Suppressor macrophage (primary cell): ENCODE results near the gene OIP5.
"Not testable (repeated sequence)": the region's sequence is repeated elsewhere in the genome, so short reads cannot be mapped to it uniquely, and the experiment has no call there.

Experiments used
- DNase-seq, 4 experiments: peaks; one replicate each; pipeline ENCODE4 v3.0.0-alpha.2; 2020 to 2022

OIP5 gene

DNA sequence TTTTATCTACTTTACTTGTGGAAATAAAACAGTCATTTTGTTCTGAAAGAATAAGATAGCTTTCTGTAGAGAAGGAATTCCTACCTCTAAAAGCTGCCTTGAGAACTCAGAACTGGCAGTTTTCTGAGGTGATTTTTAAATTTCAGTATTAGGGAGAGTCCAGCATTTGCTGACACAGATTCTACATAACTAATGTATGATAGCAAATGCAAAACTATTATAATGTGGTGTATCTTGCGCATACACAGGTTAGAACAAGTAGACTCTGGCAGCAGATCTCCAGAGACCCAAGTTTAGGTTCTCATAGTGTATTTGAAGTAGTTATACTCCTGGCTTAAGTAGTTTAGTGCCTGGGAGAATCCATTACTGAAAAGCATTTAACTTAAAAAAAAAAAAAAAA, 30.8 kb downstream of the OIP5 start:
- DNase-seq = no peak

DNA sequence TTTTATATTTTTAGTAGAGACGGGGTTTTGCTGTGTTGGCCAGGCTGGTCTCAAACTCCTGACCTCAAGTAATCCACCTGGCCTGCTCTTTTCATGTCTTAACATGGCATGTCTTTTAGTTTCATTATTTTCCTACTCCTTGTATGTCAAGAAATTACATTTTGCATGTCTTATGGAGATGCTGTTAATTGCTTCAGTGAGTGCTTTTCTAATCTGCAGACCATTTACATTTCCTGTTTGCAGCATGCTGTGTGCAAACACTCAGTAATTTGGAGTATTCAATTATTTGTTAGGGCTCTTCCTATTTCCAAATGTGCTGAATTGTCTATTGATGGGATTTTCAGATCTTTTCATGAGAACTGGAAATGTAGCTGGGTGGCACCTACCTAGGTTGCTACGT, 31.3 kb downstream of the OIP5 start:
- DNase-seq = not testable (repeated sequence)

DNA sequence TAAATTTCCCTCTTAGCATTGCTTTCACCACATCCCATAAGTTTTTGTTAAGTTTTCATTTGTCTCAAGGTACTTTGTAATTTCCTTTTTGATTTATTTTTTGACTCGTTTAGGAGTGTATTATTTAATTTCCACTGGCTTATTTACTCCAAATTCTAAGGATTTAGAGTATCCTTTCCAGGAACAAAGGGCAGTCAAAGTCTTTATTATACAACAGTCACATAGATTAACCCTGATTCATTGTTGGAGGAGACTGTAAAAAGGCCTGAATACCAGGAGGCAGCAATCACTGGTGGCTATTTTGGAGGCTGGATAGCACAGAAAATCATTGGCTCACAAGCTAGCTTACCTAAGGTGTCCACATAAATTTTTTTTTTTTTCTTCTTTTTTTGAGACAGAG, 39.9 kb downstream of the OIP5 start:
- DNase-seq = no peak

DNA sequence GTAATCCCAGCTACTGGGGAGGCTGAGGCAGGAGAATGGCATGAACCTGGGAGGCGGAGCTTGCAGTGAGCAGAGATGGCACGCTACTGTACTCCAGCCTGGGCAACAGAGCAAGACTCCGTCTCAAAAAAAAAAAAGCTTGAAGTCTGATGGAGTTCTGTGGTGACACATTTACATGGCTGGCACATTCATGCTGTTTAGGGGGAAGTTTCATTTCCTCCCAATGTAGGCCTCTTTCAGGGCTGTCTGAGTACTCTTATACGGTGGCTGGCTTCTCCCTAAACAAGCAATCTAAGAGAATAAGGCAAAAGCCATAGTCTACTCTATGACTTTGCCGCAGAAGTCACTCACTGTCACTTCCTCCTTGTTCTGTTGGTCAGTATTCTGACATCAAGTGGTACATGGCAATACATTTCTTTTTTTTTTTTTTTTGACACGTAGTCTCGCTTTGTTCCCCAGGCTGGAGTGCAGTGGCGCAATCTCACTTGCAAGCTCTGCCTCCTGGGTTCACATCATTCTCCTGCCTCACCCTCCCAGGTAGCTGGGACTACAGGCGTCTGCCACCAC, 41.2 kb downstream of the OIP5 start:
- DNase-seq = peak; percentile 74 to 90 (median 80)

DNA sequence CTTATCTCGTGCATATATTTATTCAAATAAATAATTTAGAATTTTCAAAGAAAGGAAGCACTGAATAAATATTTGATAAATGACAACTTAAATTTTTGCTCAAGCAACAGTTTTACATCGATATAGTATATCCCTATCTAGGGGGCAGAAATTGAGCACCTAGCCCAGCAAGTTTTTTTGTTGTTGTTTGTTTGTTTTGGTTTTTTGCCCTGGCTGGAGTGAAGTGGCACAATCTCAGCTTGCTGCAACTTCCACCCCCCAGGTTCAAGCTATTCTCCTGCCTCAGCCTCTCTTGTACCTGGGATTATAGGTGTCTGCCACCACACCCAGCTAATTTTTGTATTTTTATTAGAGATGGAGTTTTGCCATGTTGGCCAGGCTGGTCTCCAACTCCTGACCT, 42.4 kb downstream of the OIP5 start:
- DNase-seq = no peak

DNA sequence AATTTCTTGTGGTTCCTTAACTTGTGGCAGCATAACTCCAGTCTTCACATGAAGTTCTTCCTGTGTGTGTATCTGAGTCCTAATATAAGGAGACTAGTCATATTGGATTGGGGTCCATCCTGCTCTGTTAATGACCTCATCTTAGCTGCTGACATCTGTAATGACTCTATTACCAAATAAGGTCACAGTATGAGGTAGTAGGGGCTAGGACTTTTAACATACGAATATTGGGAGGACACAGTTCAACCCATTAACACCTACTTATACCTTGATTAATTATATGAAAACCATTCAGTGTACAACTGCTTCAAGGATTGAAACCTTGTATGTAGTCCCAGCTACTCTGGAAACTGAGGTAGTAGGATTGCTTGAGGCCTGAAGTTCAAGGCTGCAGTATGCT, 43.9 kb downstream of the OIP5 start:
- no peak for DNase-seq

DNA sequence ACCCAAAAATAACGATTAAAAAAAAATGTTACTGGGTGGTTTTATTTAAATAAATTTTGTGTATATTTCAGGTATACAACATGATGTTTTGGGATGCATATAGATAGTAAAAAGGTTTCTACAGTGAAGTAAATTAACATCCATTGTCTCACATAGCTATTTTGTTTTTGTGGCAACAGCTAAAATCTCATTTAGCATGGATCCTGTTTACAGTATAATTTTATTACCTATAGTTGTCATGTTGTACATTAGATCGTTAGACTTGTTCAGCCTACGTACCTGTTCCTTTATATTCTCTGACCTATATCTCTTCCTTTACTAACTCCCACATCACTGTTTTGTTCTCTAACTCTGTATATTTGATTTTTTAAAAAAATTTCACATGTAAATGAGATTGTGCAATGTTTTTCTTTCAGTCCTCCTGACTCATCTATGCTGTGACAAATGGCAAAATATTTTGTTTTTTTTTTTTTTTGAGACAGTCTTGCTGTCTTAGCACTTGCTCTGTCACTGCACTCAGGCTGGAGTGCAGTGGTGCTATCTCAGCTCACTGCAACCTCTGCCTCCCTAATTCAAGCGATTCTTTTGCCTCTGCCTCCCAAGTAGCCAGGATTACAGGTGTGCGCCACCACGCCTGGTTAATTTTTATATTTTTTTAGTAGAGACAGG, 45.6 kb downstream of the OIP5 start:
- DNase-seq = peak in 3 of 4 experiments; percentile 9 to 74 (median 66)

DNA sequence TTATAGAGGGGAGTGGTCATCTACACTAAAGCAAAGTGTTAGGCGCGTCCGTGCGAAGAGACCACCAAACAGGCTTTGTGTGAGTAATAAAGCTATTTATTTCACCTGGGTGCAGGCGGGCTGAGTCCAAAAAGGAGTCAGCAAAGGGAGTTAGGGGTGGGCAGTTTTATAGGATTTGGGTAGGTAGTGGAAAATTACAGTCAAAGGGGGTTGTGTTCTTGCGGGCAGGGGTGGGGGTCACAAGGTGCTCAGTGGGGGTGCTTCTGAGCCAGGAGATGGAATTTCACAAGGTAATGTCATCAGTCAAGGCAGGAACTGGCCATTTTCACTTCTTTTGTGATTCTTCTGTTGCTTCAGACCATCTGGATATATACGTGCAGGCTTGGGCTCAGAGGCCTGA, 47.1 kb downstream of the OIP5 start:
- DNase-seq = no peak

DNA sequence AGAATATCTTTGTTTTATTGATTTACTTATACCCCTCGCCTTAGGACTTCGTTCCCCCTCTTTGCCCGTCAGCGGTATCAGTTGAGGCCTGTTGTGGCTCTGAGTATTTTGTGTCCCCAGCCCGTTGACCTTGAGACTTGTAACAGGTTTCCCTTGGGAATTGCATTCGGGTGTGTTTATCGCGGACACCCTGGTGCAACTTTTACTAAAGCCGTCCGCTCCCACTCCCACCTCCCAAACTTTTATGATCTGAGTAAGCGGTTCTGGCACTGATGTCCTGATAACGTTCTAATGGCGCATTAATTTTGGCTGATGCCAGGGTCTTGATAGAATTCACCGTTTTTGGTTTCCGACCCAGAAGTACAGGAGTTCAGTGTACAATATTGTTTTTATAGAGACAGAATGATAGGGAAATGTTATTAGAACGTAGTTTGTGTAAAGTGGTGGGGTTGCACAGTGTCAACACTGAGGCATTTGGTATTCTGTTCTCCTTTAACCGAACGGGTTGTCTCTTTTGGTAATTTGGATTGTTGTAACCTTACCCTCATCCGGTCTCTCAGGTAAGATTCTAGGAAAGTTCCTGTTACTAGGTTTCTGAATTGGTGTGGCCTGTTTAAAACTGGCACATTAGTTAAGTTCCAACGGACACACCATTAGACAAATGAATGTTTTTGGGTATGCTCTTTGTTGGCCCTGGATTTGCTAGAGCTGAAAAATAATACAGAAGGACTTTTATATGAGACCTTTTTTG, 47.8 kb downstream of the OIP5 start:
- DNase-seq = peak in 3 of 4 experiments; percentile 19 to 25 (median 23)

DNA sequence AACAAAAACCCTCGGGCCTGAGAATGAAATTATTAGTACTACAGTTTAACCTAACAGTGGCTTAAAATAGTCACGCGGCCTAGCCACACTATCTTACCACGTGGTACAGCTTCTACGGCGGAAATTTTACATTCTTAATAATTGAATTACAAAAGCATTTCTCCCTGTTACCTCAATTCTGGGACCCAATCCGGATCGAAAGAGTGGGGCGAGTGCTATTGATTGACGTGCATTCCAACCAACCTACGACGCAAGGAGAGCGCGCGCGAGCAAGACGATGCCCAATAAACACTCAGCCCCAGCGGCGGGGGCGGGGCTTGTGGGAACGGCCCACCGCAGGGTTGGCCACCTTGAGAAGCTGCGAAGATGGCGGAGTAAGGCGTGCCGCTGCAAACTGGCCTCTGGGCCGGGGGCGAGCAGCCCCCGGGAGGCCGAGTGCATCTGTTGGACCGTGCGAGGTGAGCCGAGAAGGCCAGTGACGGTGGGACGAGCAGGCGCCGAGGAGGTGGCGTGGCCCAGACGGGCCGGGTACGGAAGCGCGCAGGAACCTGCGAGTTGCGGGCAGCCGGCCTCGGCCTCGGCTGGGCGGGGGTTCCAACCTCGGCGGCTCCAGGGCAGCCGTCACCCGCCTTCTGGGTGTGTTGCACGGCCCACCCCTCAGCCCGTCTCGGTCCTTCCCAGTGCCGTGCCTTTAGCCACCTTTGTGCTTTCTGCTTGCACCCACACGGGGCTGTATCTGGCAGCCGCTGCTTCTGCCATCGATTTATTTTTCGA, 48.6 kb downstream of the OIP5 start:
- peak; percentile 99 to 100 (median 100) for DNase-seq

DNA sequence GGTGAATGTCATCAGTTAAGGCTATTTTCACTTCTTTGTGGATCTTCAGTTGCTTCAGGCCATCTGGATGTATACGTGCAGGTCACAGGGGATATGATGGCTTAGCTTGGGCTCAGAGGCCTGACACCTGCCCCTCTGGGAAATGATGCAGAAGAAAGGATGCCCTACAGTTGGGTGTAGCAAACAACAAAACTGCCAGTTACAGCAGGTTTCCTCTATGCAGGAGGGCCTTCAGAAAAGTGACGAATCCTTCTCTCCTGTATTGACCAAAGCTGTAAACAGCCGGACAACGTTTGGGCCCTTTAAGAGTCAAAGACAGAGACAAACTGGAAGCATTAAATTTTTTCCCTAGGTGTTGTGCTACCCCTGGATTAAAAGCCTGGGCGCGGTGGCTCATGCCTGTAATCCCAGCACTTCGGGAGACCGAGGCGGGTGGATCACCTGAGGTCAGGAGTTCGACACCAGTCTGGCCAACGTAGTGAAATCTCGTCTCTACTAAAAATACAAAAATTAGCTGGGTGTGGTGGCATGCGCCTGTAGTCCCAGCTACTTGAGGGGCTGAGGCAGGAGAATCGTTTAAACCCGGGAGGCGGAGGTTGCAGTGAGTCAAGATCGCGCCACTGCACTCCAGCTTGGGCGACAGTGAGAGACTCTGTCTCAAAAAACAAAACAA, 49.3 kb downstream of the OIP5 start:
- not testable (repeated sequence) for DNase-seq

DNA sequence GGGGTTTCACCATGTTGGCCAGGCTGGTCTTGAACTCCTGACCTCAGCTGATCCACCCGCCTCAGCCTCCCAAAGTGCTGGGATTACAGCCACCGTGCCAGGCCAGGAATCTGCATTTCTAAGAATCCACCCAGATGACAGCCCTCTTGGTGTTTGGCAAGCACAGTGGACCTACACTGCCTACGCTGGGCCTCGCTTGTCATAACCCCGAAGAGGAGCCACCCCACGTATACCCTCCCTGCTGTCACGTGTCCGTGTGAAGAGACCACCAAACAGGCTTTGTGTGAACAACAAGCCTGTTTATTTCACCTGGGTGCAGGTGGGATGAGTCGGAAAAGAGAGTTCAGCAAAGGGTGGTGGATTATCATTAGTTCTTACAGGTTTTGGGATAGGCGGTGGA, 50.0 kb downstream of the OIP5 start:
- DNase-seq = not testable (repeated sequence)

DNA sequence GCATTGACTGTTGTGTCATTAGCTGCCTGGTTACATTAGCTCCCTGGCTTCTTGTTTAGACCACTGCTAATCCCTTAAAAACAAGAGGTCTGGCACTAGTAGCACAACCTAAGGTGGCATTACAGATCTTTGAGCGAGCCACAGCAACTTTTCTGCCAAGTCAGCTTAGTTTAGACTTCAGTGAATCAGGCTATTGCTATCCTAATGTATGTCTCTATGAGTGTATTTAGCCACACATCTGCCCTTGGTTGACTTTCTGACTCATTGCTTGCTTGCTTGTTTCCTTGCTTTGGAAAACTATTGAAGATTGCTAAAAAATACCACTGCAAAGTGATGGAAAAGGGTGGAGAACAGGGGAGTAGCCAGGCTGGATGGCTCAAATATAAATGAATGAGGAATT, 51.2 kb downstream of the OIP5 start:
- DNase-seq = no peak

DNA sequence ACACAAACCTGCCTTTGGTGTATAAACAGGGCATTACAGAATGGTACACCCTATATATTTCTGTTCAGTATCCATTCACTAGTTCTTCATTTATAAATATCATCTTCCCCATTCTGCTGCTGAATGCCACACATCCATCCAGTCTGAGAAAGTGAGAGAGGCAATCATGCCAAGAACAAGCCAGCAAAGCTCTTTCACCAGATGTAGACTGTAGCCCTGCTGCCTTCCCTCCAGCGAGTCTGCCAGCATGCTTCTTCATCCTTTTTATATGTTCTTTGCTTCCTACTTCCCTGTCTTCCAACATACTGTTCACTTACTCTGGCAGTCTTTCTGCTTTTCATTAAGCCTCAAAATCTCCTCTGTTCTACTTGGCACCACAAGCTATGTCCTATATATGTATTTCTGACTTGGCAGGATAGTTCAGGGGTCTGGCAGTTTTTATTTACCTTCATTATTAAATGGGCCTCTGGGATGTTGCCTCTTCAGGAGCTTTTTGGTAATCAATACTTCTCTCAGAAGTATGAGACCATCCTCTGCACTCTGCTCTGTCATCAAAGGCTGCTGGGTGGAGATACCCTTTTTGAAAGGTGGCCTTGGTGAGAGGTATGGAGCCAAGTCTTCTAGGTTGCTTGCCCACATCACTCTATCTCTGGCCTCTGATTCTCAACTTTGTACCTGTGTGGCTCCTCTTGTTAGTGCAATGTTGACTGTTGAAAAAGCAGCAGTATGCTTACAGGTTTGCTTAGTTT, 52.7 kb downstream of the OIP5 start:
- no peak for DNase-seq

DNA sequence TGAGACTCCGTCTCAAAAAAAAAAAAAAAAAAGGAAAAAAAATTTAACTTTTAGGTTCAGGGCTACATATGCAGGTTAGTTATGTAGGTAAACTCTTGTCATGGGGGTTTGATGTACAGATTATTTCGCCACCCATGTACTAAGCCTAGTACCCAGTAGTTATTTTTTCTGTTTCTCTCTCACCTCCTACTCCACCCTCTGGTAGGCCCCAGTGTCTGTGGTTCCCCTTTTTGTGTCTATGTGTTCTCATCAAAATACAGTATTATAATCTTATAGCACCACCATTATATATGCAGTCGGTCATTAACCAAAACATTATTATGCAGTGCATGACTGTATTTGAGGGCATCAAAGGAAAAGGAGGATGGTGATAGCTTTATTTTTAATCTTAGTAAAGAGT, 54.1 kb downstream of the OIP5 start:
- DNase-seq = peak in 3 of 4 experiments; percentile 13 to 16 (median 14)

DNA sequence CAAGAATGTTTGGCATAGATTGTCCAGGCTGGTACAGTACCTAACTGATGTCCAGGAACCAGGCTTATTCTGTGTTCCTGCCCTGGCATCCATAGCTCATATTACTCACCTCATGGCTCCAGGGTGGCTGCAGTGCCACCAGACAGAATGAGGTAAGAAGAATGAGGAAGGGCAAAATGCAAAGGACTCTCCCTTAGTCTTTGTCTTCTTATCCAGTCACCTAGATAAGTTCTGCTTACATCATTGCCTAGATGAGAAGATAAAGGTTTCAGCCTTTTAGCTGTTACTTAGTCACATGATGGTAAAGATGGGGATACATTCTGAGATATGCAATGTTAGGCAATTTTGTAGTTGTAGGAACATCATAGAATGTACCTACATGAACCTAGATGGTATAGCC, 55.6 kb downstream of the OIP5 start:
- DNase-seq = no peak

DNA sequence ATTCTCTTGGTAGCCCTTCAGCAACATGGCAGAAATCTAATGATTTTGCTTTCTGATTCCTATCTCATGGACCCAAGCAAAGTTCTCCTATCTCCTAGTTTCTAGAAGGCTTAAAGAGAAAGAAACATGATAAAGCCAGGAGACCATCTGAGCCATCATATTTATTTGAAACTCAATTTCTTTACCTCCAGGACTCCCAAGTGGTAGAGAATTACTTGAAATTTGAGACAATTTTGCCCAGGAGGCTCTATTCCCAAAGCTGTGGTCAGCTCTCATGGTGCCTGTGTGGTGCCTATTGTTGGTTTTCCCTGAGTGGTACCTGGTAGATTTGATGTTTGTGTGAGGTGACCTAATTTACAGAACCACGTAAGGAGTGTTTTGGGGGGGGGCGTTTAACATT, 62.5 kb downstream of the OIP5 start:
- DNase-seq = no peak

DNA sequence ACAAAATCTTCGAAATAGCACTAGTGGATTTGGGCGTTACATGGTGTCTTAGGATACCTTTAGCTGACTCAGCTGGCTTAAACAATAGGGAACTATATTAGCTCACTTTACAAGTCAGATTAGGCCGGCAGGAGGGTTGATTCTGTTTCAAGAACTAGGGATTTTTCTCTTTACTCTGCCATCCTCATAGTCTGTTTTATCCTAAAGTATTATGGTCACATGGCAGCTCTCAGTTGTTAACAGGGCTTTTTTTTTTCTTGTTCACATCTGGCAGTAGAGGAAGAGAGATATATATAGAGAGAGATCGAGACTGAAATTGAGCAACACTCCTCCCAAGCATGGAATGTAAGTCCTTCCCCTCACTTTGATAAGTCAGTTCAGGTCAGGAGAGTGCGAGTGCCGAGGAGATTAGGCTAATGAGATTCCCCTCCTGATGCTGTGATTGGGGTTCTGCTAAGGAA, 68.5 kb downstream of the OIP5 start:
- DNase-seq = peak in 3 of 4 experiments; percentile 49 to 63 (median 57)

DNA sequence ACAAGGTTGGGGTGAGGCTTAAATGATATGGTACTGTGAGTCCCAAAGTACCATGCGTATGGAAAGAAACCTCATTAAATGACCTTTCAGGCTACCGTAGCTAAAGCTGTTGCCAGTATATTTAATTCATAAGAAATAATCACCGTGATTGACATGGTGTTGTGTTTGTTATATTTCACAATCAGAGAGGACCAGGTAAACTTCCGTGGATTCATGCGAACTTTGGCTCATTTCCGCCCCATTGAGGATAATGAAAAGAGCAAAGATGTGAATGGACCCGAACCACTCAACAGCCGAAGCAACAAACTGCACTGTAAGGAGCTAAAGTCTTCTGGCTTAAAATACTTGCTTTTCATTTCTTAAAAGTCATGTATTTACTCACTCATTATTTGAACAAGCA, 69.8 kb downstream of the OIP5 start:
- DNase-seq = no peak

DNA sequence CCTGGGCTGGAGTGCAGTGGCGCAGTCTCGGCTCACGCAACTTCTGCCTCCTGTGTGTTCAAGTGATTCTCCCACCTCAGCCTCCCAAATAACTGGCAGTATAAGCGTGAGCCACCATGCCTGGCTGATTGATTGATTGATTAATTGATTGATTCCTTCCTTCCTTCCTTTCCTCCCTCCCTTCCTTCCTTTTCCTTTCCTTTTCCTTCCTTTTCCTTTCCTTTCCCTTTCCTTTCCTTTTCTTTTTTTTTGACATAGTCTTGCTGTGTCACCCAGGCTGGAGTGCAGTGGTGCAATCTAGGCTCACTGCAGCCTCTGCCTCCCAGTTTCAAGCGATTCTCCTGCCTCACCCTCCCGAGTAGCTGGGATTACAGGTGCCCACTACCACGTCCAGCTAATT, 71.5 kb downstream of the OIP5 start:
- DNase-seq = not testable (repeated sequence)

DNA sequence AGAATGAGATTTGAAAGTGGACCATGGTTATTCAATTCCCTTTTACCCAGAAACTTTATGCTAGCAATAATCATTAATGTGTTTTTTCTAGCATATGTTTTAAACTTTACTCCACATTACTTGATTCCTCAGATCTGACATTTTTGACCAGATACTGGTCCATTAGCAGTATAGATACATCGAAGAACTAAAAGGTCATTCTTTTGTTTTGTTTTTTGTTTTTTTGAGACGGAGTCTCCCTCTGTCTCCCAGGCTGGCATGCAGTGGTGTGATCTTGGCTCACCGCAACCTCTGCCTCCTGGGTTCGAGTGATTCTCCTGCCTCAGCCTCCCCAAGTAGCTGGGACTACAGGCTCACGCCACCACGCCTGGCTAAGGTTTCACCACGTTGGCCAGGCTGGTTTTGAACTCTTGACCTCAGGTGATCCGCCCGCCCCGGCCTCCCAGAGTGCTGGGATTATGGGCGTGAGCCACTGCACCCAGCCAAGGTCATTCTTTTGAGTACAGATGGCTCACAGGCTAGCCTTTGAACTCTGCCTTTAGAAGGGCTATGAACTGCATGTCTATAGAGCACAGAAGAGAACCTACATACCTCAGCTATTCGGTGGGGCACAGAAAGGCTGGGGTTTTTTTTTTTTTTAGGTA, 72.7 kb downstream of the OIP5 start:
- no peak for DNase-seq
